ENCODE results near the gene SAYSD1. TPM values are rescaled to one million over a fixed set of nuclear protein-coding genes. Genes with fewer than 3 reads are reported as not detected.

SAYSD1 gene
- total RNA-seq, 1 experiment from 2014 or later, result 12.2 TPM

GRCh38 chr6:39061588-39061987 lies 53.4 kb downstream of the SAYSD1 start:
- intact Hi-C loops (cut with micrococcal nuclease), result no loop called here
- Histone ChIP-seq H3K27me3 (ENCODE audit: low read length) (peaks cover 79% of the 10 kb centered on the region), H3K4me3 (ENCODE audit: low read length) (no peak overlapping the region), H3F3A (ENCODE audit: low read length, unreplicated experiment) (no peaks in the 10 kb centered on the region), H3K79me2 (ENCODE audit: low read length) (no peaks in the 10 kb centered on the region), H3K36me3 (ENCODE audit: low read depth, low read length) (no peaks in the 10 kb centered on the region), H3K9me2 (replicated peaks; ENCODE audit: low read length) (no peaks in the 10 kb centered on the region), H2AFZ (ENCODE audit: low read length) (no peak overlapping the region), H3K27ac (ENCODE audit: low read length) (no peak overlapping the region), H3K9me3 (ENCODE audit: low read length) (no peaks in the 10 kb centered on the region), H4K20me1 (ENCODE audit: low read length) (no peaks in the 10 kb centered on the region), H3K9ac (ENCODE audit: low read length) (no peak overlapping the region), H3K4me2 (ENCODE audit: low read length) (no peak overlapping the region), H3K4me1 (ENCODE audit: insufficient read depth, low read length) (no peaks in the 10 kb centered on the region)
- ATAC-seq (no peak), DNase-seq (no peak)
- ChIA-PET CTCF (no interaction called here), POLR2A (ENCODE audit: unreplicated experiment) (no interaction called here)
- TF ChIP-seq CTCF (conservative IDR thresholded peaks at IDR 0.05; ENCODE audit: low read depth, low read length) (no peak), EZH2 (IDR thresholded peaks at IDR 0.05; ENCODE audit: low read length, unreplicated experiment) (no peak), EZH2phosphoT487 (IDR thresholded peaks at IDR 0.05; ENCODE audit: borderline replicate concordance, low read length) (no peak)
- no TSS peak for BruUV-seq (replicated peaks)

- no peaks in the 10 kb centered on the region for H4K20me1 ChIP-seq (ENCODE audit: low read length)
- no peak overlapping the region for H3K9ac ChIP-seq (ENCODE audit: low read length)
- no peak overlapping the region for H3K4me3 ChIP-seq (ENCODE audit: low read length)
- intact Hi-C loops (cut with micrococcal nuclease), result no loop called here
- peaks cover 75% of the 10 kb centered on the region for H3K27me3 ChIP-seq (ENCODE audit: low read length)
- H3K27ac ChIP-seq (ENCODE audit: low read length), result no peak overlapping the region
- ATAC-seq (no peak), DNase-seq (no peak)
- ChIA-PET POLR2A (ENCODE audit: unreplicated experiment) (no interaction called here), CTCF (no interaction called here)
- no peak overlapping the region for H2AFZ ChIP-seq (ENCODE audit: low read length)
- no peak overlapping the region for H3K4me2 ChIP-seq (ENCODE audit: low read length)
- TF ChIP-seq EZH2 (IDR thresholded peaks at IDR 0.05; ENCODE audit: low read length, unreplicated experiment) (no peak), CTCF (conservative IDR thresholded peaks at IDR 0.05; ENCODE audit: low read depth, low read length) (no peak), EZH2phosphoT487 (IDR thresholded peaks at IDR 0.05; ENCODE audit: borderline replicate concordance, low read length) (no peak)
- no peaks in the 10 kb centered on the region for H3F3A ChIP-seq (ENCODE audit: low read length, unreplicated experiment)
- no peaks in the 10 kb centered on the region for H3K4me1 ChIP-seq (ENCODE audit: insufficient read depth, low read length)
- H3K9me3 ChIP-seq (ENCODE audit: low read length), result no peaks in the 10 kb centered on the region
- H3K79me2 ChIP-seq (ENCODE audit: low read length), result no peaks in the 10 kb centered on the region
- BruUV-seq (replicated peaks), result no TSS peak
- H3K36me3 ChIP-seq (ENCODE audit: low read depth, low read length), result no peaks in the 10 kb centered on the region
- no peaks in the 10 kb centered on the region for H3K9me2 ChIP-seq (replicated peaks; ENCODE audit: low read length)
These were observed 53.8 kb downstream of the SAYSD1 start for GRCh38 chr6:39061182-39061581.

GRCh38 chr6:39060467-39061160 lies 54.4 kb downstream of the SAYSD1 start:
- no peak overlapping the region for H3K9ac ChIP-seq (ENCODE audit: low read length)
- no peaks in the 10 kb centered on the region for H3F3A ChIP-seq (ENCODE audit: low read length, unreplicated experiment)
- H3K27me3 ChIP-seq (ENCODE audit: low read length), result peaks cover 69% of the 10 kb centered on the region
- H2AFZ ChIP-seq (ENCODE audit: low read length), result no peak overlapping the region
- H3K4me2 ChIP-seq (ENCODE audit: low read length), result no peak overlapping the region
- ChIA-PET POLR2A (ENCODE audit: unreplicated experiment) (no interaction called here), CTCF (no interaction called here)
- ATAC-seq (no peak), DNase-seq (no peak)
- TF ChIP-seq EZH2phosphoT487 (IDR thresholded peaks at IDR 0.05; ENCODE audit: borderline replicate concordance, low read length), result no peak
- TF ChIP-seq CTCF (conservative IDR thresholded peaks at IDR 0.05; ENCODE audit: low read depth, low read length), result no peak
- no peak for TF ChIP-seq EZH2 (IDR thresholded peaks at IDR 0.05; ENCODE audit: low read length, unreplicated experiment)
- no peaks in the 10 kb centered on the region for H4K20me1 ChIP-seq (ENCODE audit: low read length)
- H3K9me2 ChIP-seq (replicated peaks; ENCODE audit: low read length), result no peaks in the 10 kb centered on the region
- no peak overlapping the region for H3K4me3 ChIP-seq (ENCODE audit: low read length)
- intact Hi-C loops (cut with micrococcal nuclease), result no loop called here
- H3K27ac ChIP-seq (ENCODE audit: low read length), result no peak overlapping the region
- no peaks in the 10 kb centered on the region for H3K36me3 ChIP-seq (ENCODE audit: low read depth, low read length)
- no peaks in the 10 kb centered on the region for H3K9me3 ChIP-seq (ENCODE audit: low read length)
- BruUV-seq (replicated peaks), result no TSS peak
- no peaks in the 10 kb centered on the region for H3K4me1 ChIP-seq (ENCODE audit: insufficient read depth, low read length)
- no peaks in the 10 kb centered on the region for H3K79me2 ChIP-seq (ENCODE audit: low read length)
